ENCODE measurements around the gene ATXN1.

Gene ATXN1

DNA sequence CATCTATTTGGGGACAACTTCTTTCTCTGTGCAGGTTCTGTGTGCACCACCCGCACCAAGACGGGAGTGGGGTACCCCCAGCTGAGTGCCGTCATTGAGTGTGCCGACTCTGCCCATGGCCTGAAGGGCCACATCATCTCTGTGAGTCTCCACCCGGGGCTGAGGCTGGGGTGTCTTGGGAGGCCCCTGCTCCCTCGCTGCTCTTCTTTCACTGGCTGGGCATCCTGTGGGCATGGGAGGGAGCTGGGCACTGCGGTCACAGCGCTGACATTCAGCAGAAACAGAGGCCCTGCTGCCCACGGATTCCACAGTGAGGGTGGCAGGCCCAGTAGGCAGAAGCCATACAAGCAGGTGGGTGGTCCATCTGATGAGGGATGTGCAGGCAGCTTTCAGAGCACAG lies 482.5 kb downstream of the ATXN1 start:
- H3K4me1 ChIP-seq (ENCODE audit: control insufficient read depth in 2 of 2, insufficient read depth in 1 of 2, low read depth in 1 of 2, low read length in 2 of 2) = peaks cover 14 to 18% of the 10 kb centered on the region in 2 donors
- H3K27me3 ChIP-seq (ENCODE audit: control insufficient read depth in 3 of 3, insufficient read depth in 3 of 3, low read depth in 1 of 3, low read length in 3 of 3) = no peaks in the 10 kb centered on the region
- no peaks in the 10 kb centered on the region for H3K36me3 ChIP-seq (replicated peaks in 1 of 2; ENCODE audit: control insufficient read depth in 2 of 2, insufficient read depth in 2 of 2, low read length in 2 of 2)
- H2AK5ac ChIP-seq (ENCODE audit: low read depth, low read length) = peak overlapping the region; percentile 49
- no peak overlapping the region for H3K4me3 ChIP-seq (ENCODE audit: low read length in 2 of 2)
- no peak overlapping the region for H3K27ac ChIP-seq (replicated peaks; ENCODE audit: low read length)
- H3K79me1 ChIP-seq (ENCODE audit: low read depth, low read length) = no peaks in the 10 kb centered on the region
- peak overlapping the region; percentile 39 for H2BK5ac ChIP-seq (ENCODE audit: low read length)
- no peak overlapping the region for H3K4me2 ChIP-seq (ENCODE audit: insufficient read depth, low read length, poor library complexity, severe bottlenecking)
- H3K9me3 ChIP-seq (replicated peaks in 1 of 2; ENCODE audit: control insufficient read depth in 2 of 2, insufficient read depth in 1 of 2, low read depth in 1 of 2, low read length in 2 of 2) = no peaks in the 10 kb centered on the region
- H3K14ac ChIP-seq (ENCODE audit: low read length) = peak overlapping the region; percentile 74
- H2BK15ac ChIP-seq (ENCODE audit: low read length) = peak overlapping the region; percentile 92
- H3K4ac ChIP-seq (ENCODE audit: low read length) = no peak overlapping the region
- H3K23ac ChIP-seq (ENCODE audit: low read depth, low read length, poor library complexity) = peak overlapping the region; percentile 22
- H4K91ac ChIP-seq (ENCODE audit: low read depth, low read length, poor library complexity) = no peak overlapping the region
- H2AFZ ChIP-seq (ENCODE audit: low read length) = no peak overlapping the region
- no peak overlapping the region for H4K8ac ChIP-seq (ENCODE audit: low read depth, low read length)
- peak overlapping the region; percentile 91 for H2BK12ac ChIP-seq (ENCODE audit: low read length)
- peak overlapping the region; percentile 86 for H3K18ac ChIP-seq (ENCODE audit: low read length)
- no CpG with 5 or more reads among the region's 9 CpGs for WGBS, 2 donors (ENCODE audit: extremely low coverage in 2 of 2, insufficient read length in 2 of 2, insufficient replicate concordance in 1 of 2)
- no peak overlapping the region for H2BK120ac ChIP-seq (ENCODE audit: low read depth, low read length)
- no peak for DNase-seq (ENCODE audit: low spot score)
- no peak overlapping the region for H3K9ac ChIP-seq (ENCODE audit: low read depth, low read length, poor library complexity)

GRCh38 chr6:16278048-16278724 lies 483.1 kb downstream of the ATXN1 start:
- Histone ChIP-seq H2BK15ac (ENCODE audit: low read length) (peak overlapping the region; percentile 92), H2BK12ac (ENCODE audit: low read length) (peak overlapping the region; percentile 91), H3K36me3 (replicated peaks in 1 of 2; ENCODE audit: control insufficient read depth in 2 of 2, insufficient read depth in 2 of 2, low read length in 2 of 2) (no peaks in the 10 kb centered on the region), H3K4ac (ENCODE audit: low read length) (no peak overlapping the region), H3K9ac (ENCODE audit: low read depth, low read length, poor library complexity) (no peak overlapping the region), H2BK5ac (ENCODE audit: low read length) (peak overlapping the region; percentile 39), H3K27me3 (ENCODE audit: control insufficient read depth in 3 of 3, insufficient read depth in 3 of 3, low read depth in 1 of 3, low read length in 3 of 3) (no peaks in the 10 kb centered on the region), H3K4me2 (ENCODE audit: insufficient read depth, low read length, poor library complexity, severe bottlenecking) (no peak overlapping the region), H3K14ac (ENCODE audit: low read length) (no peak overlapping the region), H3K18ac (ENCODE audit: low read length) (peak overlapping the region; percentile 88), H3K4me3 (ENCODE audit: low read length in 2 of 2) (no peak overlapping the region), H3K4me1 (ENCODE audit: control insufficient read depth in 2 of 2, insufficient read depth in 1 of 2, low read depth in 1 of 2, low read length in 2 of 2) (peaks cover 14 to 18% of the 10 kb centered on the region in 2 donors), H3K79me1 (ENCODE audit: low read depth, low read length) (no peaks in the 10 kb centered on the region), H4K91ac (ENCODE audit: low read depth, low read length, poor library complexity) (no peak overlapping the region), H4K8ac (ENCODE audit: low read depth, low read length) (no peak overlapping the region), H3K9me3 (replicated peaks in 1 of 2; ENCODE audit: control insufficient read depth in 2 of 2, insufficient read depth in 1 of 2, low read depth in 1 of 2, low read length in 2 of 2) (no peaks in the 10 kb centered on the region), H2AFZ (ENCODE audit: low read length) (no peak overlapping the region), H2AK5ac (ENCODE audit: low read depth, low read length) (peak overlapping the region; percentile 49), H2BK120ac (ENCODE audit: low read depth, low read length) (no peak overlapping the region), H3K23ac (ENCODE audit: low read depth, low read length, poor library complexity) (peak overlapping the region; percentile 22), H3K27ac (replicated peaks; ENCODE audit: low read length) (no peak overlapping the region)
- no peak for DNase-seq (ENCODE audit: low spot score)
- no CpG with 5 or more reads among the region's 10 CpGs for WGBS, 2 donors (ENCODE audit: extremely low coverage in 2 of 2, insufficient read length in 2 of 2, insufficient replicate concordance in 1 of 2)

DNA sequence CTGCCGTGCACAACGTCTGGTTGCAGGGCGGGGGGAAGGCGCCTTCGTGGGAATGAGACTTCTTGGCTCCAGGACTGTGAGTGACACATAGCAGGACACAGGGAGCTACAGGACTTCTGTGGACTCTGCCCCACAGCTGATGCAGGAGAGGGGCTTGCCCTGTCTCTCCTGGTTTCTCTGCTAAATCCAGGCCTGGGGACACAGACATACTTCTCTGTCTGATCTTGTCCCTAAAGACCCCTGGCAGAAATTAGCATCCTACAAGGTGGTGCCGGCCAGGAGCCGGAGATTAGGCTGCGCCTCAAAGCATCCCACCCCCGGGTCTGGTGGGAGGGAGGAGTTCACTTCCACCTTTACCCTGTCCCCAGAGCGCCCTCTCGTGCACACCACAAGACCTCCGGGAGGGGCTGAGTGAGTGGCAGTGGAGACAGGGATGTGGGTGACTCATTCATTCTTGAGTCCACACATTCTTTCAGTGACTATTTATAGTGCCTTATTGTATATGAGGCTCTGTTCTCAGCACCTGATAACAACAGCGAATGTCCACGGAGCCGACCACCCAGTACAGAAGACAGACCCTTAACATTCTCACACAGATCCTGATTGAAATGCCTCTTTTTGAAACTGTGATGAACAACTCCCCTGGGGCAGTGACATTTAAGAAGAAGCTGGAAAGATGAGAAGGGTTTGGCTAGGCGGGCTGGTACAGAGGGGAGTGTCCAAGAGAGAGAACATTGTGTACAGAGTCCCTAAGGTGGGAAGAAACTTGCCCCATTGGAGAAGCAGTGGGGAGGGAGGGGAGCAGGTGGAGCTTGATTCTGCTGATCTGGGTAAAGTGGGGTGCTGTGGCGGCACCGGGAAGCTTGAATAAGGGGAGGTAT lies 483.9 kb downstream of the ATXN1 start:
- Histone ChIP-seq H3K4ac (ENCODE audit: low read length) (no peak overlapping the region), H3K27me3 (ENCODE audit: control insufficient read depth in 3 of 3, insufficient read depth in 3 of 3, low read depth in 1 of 3, low read length in 3 of 3) (no peaks in the 10 kb centered on the region), H2BK12ac (ENCODE audit: low read length) (no peak overlapping the region), H3K4me2 (ENCODE audit: insufficient read depth, low read length, poor library complexity, severe bottlenecking) (no peak overlapping the region), H2AFZ (ENCODE audit: low read length) (peak overlapping the region; percentile 6), H3K18ac (ENCODE audit: low read length) (peak overlapping the region; percentile 36), H4K8ac (ENCODE audit: low read depth, low read length) (no peak overlapping the region), H4K91ac (ENCODE audit: low read depth, low read length, poor library complexity) (no peak overlapping the region), H3K23ac (ENCODE audit: low read depth, low read length, poor library complexity) (peak overlapping the region; percentile 0), H3K14ac (ENCODE audit: low read length) (no peak overlapping the region), H2AK5ac (ENCODE audit: low read depth, low read length) (no peak overlapping the region), H2BK120ac (ENCODE audit: low read depth, low read length) (no peak overlapping the region), H3K4me3 (ENCODE audit: low read length in 2 of 2) (no peak overlapping the region), H3K9me3 (replicated peaks in 1 of 2; ENCODE audit: control insufficient read depth in 2 of 2, insufficient read depth in 1 of 2, low read depth in 1 of 2, low read length in 2 of 2) (no peaks in the 10 kb centered on the region), H3K4me1 (ENCODE audit: control insufficient read depth in 2 of 2, insufficient read depth in 1 of 2, low read depth in 1 of 2, low read length in 2 of 2) (peaks cover 14 to 18% of the 10 kb centered on the region in 2 donors), H3K27ac (replicated peaks; ENCODE audit: low read length) (peak overlapping the region; percentile 8), H3K79me1 (ENCODE audit: low read depth, low read length) (no peaks in the 10 kb centered on the region), H2BK5ac (ENCODE audit: low read length) (peak overlapping the region; percentile 7), H3K9ac (ENCODE audit: low read depth, low read length, poor library complexity) (no peak overlapping the region), H3K36me3 (replicated peaks in 1 of 2; ENCODE audit: control insufficient read depth in 2 of 2, insufficient read depth in 2 of 2, low read length in 2 of 2) (no peaks in the 10 kb centered on the region), H2BK15ac (ENCODE audit: low read length) (peak overlapping the region; percentile 8)
- no CpG with 5 or more reads among the region's 18 CpGs for WGBS, 2 donors (ENCODE audit: extremely low coverage in 2 of 2, insufficient read length in 2 of 2, insufficient replicate concordance in 1 of 2)
- DNase-seq (ENCODE audit: low spot score) = peak; percentile 51
